Gastrocnemius medialis (tissue), 4 donors: ENCODE results near the gene BBS12. TPM values are rescaled to one million over a fixed set of nuclear protein-coding genes. Genes with fewer than 3 reads are reported as not detected.
A peak's percentile ranks its signal among the peaks of the same experiment; 100 is the strongest.

Source experiments
- ATAC-seq, 2 donors: fragments of 150-250 bp; one replicate each; pipeline ENCODE4 v1.9.1; 2016
- DNase-seq, 2 donors: peaks; one replicate each; pipeline ENCODE4 v3.0.0-alpha.2; 2019
- H3K27ac ChIP-seq, 4 donors: fragments of 200-600 bp; sonication (generic); 1 replicate in 1 of 4; 2 replicates in 3 of 4; pipeline ENCODE4 v1.5.1; 2016 to 2018; ENCODE audit warnings: mild to moderate bottlenecking in 2 of 4, moderate library complexity in 1 of 4
- H3K27me3 ChIP-seq, 3 donors: fragments of 200-600 bp; sonication (generic) in 2 of 3; 1 replicate in 1 of 3; 2 replicates in 2 of 3; pipeline versions ENCODE4 v1.5.1 to v1.6.0; 2016 to 2019; ENCODE audit warnings: mild to moderate bottlenecking in 1 of 3, moderate library complexity in 1 of 3
- H3K36me3 ChIP-seq, 2 donors: fragments of 200-600 bp; sonication (generic) in 1 of 2; one replicate each; pipeline ENCODE4 v1.5.1; 2017 to 2018
- H3K4me1 ChIP-seq, 2 donors: fragments of 200-600 bp; sonication (generic) in 1 of 2; one replicate each; pipeline ENCODE4 v1.5.1; 2016 to 2017; ENCODE audit warnings: mild to moderate bottlenecking in 2 of 2
- H3K4me3 ChIP-seq, 4 donors: fragments of 200-600 bp; sonication (generic) in 3 of 4; 1 replicate in 1 of 4; 2 replicates in 3 of 4; pipeline ENCODE4 v1.5.1; 2016 to 2019; ENCODE audit warnings: mild to moderate bottlenecking in 2 of 4
- H3K9me3 ChIP-seq, 3 donors: fragments of 200-600 bp; sonication (generic) in 2 of 3; 1 replicate in 1 of 3; 2 replicates in 2 of 3; pipeline ENCODE4 v1.5.1; 2016 to 2019
- POLR2A ChIP-seq, 2 donors: fragments of 450-650 bp; IDR thresholded peaks; one replicate each; pipeline ENCODE4 v1.6.1; 2017; ENCODE audit warnings: antibody characterized with exemption in 2 of 2, mild to moderate bottlenecking in 2 of 2, moderate library complexity in 2 of 2
- in situ Hi-C, 4 donors: fragments of 200-750 bp; cut with MboI; loops; one replicate each; pipeline versions ENCODE4 v1.15.0 to v1.8.0; 2017; ENCODE audit warnings: low sequenced_read_pairs in 4 of 4
- intact Hi-C: fragments of 100-400 bp; cut with DNase I; formaldehyde crosslinking; loops from one replicate; pipeline ENCODE4 v1.15.1; 2023; ENCODE audit warnings: low total_unique reads
- total RNA-seq, 4 donors: library from RNA; depleted of rRNA; stranded (reverse); fragments of >200 nt; gene quantifications; one replicate each; pipeline versions ENCODE4 v1.1.0 to v1.2.3, GENCODE V29; 2016
- TF ChIP-seq, protein P1 (sequence below), 5 experiments: fragments of 450-650 bp in 3 of 5; fragments of 200-600 bp in 2 of 5; sonication (generic) in 2 of 5; IDR thresholded peaks in 4 of 5; conservative IDR thresholded peaks in 1 of 5; 1 replicate in 4 of 5; 2 replicates in 1 of 5; pipeline ENCODE4 v1.5.1; 2016 to 2019; ENCODE audit warnings: antibody characterized with exemption in 5 of 5, mild to moderate bottlenecking in 3 of 5, moderate library complexity in 3 of 5

Gene BBS12
- total RNA-seq, 4 donors from 2014 or later, result 0.61 to 1.9 (median 1.3) TPM

DNA sequence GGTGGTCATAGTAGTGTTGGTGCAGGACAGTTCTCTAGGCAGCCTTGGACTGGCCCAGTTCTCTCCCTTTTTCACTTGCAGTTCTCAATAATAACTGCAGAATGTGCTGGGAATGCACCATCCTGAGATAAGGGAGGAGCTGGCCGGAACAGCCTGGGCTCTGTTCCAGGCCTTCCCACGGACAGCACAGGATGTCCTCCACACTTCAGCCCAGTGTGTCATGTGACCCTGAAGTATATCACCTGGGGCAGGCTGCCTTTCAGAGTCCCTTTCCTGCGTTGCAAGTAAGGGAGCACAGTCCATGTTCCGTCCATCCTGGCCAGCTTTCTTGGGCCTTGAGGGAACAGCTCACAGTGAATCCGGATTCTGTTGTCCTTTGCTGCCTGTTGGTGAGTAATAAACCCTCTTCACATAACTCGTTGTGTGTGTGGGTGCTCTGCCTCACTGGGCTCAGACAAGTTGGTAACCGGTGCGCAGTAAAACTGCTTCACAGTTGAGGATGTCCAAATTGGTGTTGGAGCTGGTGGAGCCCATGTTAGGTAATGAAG, 32.3 kb upstream of the BBS12 start:
- in situ Hi-C loops, result no loop called here
- TF ChIP-seq POLR2A (IDR thresholded peaks at IDR 0.05), result no peak
- TF ChIP-seq, protein P1, sequence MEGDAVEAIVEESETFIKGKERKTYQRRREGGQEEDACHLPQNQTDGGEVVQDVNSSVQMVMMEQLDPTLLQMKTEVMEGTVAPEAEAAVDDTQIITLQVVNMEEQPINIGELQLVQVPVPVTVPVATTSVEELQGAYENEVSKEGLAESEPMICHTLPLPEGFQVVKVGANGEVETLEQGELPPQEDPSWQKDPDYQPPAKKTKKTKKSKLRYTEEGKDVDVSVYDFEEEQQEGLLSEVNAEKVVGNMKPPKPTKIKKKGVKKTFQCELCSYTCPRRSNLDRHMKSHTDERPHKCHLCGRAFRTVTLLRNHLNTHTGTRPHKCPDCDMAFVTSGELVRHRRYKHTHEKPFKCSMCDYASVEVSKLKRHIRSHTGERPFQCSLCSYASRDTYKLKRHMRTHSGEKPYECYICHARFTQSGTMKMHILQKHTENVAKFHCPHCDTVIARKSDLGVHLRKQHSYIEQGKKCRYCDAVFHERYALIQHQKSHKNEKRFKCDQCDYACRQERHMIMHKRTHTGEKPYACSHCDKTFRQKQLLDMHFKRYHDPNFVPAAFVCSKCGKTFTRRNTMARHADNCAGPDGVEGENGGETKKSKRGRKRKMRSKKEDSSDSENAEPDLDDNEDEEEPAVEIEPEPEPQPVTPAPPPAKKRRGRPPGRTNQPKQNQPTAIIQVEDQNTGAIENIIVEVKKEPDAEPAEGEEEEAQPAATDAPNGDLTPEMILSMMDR (IDR thresholded peaks at IDR 0.05 in 4 of 5, conservative IDR thresholded peaks at IDR 0.05 in 1 of 5), result no peak
- Histone ChIP-seq H3K36me3 (no peaks in the 10 kb centered on the region), H3K4me3 (peak overlapping the region in 1 of 4 donors; percentile 18), H3K27me3 (no peaks in the 10 kb centered on the region), H3K4me1 (peaks cover 3 to 10% of the 10 kb centered on the region in 2 donors), H3K27ac (peak overlapping the region in 1 of 4 donors; percentile 73), H3K9me3 (no peaks in the 10 kb centered on the region)
- intact Hi-C loops, result no loop called here
- peak; percentile 50 to 65 for DNase-seq
- peak; percentile 97 to 99 for ATAC-seq

DNA sequence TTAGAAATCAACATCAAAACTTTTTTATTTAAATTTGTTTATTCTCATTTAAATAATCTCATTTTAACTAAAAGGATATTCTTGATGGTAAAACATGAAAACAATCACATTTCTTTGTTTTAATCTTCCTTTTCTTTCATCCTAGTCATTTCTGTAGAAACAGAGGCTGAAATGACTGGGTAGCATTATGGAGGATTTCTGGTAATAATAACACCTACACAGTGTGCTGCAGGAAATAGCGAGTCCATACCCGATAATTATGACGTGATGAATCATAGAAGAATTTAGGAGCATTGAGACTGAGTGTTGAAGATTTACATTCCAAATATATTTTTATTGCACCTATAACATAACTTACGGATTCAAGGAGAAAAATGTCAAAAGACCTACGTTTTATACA, 31.4 kb upstream of the BBS12 start:
- in situ Hi-C loops, result no loop called here
- DNase-seq (no peak), ATAC-seq (no peak)
- Histone ChIP-seq H3K4me3 (no peak overlapping the region), H3K36me3 (no peaks in the 10 kb centered on the region), H3K27ac (no peak overlapping the region), H3K4me1 (peaks cover 3 to 10% of the 10 kb centered on the region in 2 donors), H3K9me3 (no peaks in the 10 kb centered on the region), H3K27me3 (no peaks in the 10 kb centered on the region)
- TF ChIP-seq, protein P1 (IDR thresholded peaks at IDR 0.05 in 4 of 5, conservative IDR thresholded peaks at IDR 0.05 in 1 of 5), result no peak
- no peak for TF ChIP-seq POLR2A (IDR thresholded peaks at IDR 0.05)
- intact Hi-C loops, result no loop called here

DNA sequence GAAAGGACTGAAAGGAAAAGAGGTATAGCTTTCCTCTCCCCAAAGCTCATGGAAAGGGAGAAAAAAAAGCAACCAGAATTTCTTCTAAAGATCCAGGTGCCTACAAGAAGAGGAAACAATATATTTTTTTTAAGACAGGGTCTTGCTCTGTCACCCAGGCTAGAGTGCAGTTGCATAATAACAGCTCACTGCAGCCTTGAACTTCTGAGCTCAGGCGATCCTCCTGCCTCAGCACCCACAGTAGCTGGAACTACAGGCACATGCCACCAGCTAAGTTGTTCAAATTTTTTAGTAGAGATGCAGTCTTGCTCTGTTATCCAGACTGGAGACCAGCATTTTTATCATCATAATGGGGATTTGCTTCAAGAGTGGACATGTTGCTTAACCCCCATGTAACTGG, 30.5 kb upstream of the BBS12 start:
- Histone ChIP-seq H3K27me3 (no peaks in the 10 kb centered on the region), H3K4me3 (no peak overlapping the region), H3K27ac (no peak overlapping the region), H3K4me1 (peaks cover 3 to 10% of the 10 kb centered on the region in 2 donors), H3K36me3 (no peaks in the 10 kb centered on the region), H3K9me3 (no peaks in the 10 kb centered on the region)
- intact Hi-C loops, result no loop called here
- DNase-seq (no peak), ATAC-seq (no peak)
- TF ChIP-seq POLR2A (IDR thresholded peaks at IDR 0.05), result no peak
- TF ChIP-seq, protein P1 (IDR thresholded peaks at IDR 0.05 in 4 of 5, conservative IDR thresholded peaks at IDR 0.05 in 1 of 5), result no peak
- in situ Hi-C loops, result no loop called here

DNA sequence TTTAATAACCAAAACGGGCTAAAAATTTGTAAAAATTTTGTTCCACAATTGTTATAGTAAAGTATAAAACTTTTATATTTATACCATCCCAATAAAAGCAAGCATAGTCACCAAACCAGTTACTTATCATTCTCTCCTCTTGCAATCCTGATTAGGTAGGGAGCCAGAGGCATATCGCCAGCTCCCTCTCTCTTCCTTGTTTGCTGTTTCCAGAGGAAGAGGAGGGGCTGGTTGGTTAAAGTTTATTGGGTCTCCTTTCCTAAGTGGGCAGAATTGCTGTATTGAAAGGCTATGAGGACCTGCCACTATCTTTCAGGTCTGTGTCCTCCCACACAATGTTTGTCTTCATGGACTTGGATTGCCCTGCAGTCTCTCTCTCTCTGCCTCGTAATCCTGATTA, 29.6 kb upstream of the BBS12 start:
- no peaks in the 10 kb centered on the region for H3K27me3 ChIP-seq

More for the DNA sequence above, 29.6 kb upstream of the BBS12 start:
- no peak for ATAC-seq
- H3K36me3 ChIP-seq, result no peaks in the 10 kb centered on the region
- in situ Hi-C loops, result no loop called here
- intact Hi-C loops, result no loop called here
- H3K27ac ChIP-seq, result no peak overlapping the region
- DNase-seq, result no peak
- TF ChIP-seq POLR2A (IDR thresholded peaks at IDR 0.05), result no peak
- TF ChIP-seq, protein P1 (IDR thresholded peaks at IDR 0.05 in 4 of 5, conservative IDR thresholded peaks at IDR 0.05 in 1 of 5), result no peak
- no peak overlapping the region for H3K4me3 ChIP-seq
- peaks cover 3 to 10% of the 10 kb centered on the region in 2 donors for H3K4me1 ChIP-seq
- H3K9me3 ChIP-seq, result no peaks in the 10 kb centered on the region
